Bronchial epithelial cell (primary cell): ENCODE results near the gene AGAP1. TPM values are rescaled to one million over a fixed set of nuclear protein-coding genes. Genes with fewer than 3 reads are reported as not detected.

ENCODE experiments used
- DNase-seq: peaks from one replicate; pipeline ENCODE4 v3.0.0-alpha.2; 2010; ENCODE audit warnings: low read depth
- FAIRE-seq: peaks from 2 replicates; lab custom pipeline; 2011; peaks lifted over from hg19 to GRCh38; lab: Jason Lieb, UNC
- H3K27me3 ChIP-seq: 2 replicates; pipeline ENCODE4 v1.5.1; 2011; ENCODE audit warnings: low read length; ENCODE audit not compliant: control insufficient read depth, insufficient read depth
- H3K36me3 ChIP-seq: 2 replicates; pipeline ENCODE4 v1.5.1; 2011; ENCODE audit warnings: low read length; ENCODE audit not compliant: control insufficient read depth, insufficient read depth
- H3K4me3 ChIP-seq: 2 replicates; pipeline ENCODE4 v1.5.1; 2011; ENCODE audit warnings: mild to moderate bottlenecking, low read depth, low read length, control low read depth
- total RNA-seq: library from RNA; depleted of rRNA; stranded (reverse); fragments of >200 nt; gene quantifications from 2 replicates; pipeline ENCODE4 v1.2.1, GENCODE V29; 2014
- TF ChIP-seq, protein P1 (sequence below): IDR thresholded peaks from 2 replicates; pipeline ENCODE4 v1.5.1; 2011; ENCODE audit warnings: mild to moderate bottlenecking, moderate library complexity, low read length, control low read depth, inconsistent platforms; ENCODE audit not compliant: insufficient read depth, severe bottlenecking

The AGAP1 gene
- total RNA-seq, 1 donor from 2014 or later, result 22.4 TPM

DNA sequence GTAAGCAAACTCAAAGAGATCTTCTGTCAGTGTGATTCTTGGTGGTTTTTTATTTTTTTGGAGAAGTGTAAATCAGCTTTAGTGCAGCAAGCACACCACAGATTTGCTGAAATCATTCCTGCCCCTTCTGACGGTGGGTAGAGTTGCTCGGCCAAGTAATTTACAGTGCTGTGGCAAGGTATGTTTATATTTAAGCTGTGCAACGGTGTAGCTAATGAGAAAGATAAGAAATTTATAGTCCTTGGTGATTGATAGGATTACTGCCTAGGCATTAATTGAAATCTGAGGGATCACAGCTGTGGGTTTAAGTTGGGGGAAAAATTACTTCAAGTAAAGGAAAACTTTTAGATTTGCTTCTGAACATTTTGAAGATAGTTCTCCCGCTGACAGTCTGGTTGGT lies 286.6 kb downstream of the AGAP1 start:
- DNase-seq (no peak), FAIRE-seq (no peak)
- TF ChIP-seq, protein P1, sequence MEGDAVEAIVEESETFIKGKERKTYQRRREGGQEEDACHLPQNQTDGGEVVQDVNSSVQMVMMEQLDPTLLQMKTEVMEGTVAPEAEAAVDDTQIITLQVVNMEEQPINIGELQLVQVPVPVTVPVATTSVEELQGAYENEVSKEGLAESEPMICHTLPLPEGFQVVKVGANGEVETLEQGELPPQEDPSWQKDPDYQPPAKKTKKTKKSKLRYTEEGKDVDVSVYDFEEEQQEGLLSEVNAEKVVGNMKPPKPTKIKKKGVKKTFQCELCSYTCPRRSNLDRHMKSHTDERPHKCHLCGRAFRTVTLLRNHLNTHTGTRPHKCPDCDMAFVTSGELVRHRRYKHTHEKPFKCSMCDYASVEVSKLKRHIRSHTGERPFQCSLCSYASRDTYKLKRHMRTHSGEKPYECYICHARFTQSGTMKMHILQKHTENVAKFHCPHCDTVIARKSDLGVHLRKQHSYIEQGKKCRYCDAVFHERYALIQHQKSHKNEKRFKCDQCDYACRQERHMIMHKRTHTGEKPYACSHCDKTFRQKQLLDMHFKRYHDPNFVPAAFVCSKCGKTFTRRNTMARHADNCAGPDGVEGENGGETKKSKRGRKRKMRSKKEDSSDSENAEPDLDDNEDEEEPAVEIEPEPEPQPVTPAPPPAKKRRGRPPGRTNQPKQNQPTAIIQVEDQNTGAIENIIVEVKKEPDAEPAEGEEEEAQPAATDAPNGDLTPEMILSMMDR, result no peak
- Histone ChIP-seq H3K4me3 (no peak overlapping the region), H3K36me3 (peaks cover 1% of the 10 kb centered on the region), H3K27me3 (no peaks in the 10 kb centered on the region)

DNA sequence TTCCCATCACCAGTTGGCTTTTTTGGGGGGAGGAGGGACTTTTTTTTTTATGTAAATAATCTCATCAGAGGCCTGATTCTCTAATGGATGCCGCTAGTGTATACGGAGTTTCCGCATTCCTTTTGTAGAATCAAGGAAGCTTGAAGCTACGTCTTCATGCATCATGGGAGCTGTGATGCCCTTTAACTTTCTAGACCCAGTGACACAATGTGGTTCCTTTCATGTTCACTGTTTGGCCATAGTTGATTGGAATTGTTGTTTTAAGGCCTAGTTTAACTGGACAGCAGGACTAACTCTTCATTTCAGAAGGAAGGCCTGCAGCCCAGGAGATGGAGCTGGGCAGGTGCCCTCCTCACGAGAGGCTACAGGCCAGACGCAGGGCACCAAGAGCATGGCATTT lies 287.9 kb downstream of the AGAP1 start:
- FAIRE-seq (peak; percentile 36), DNase-seq (no peak)
- Histone ChIP-seq H3K36me3 (peaks cover 1% of the 10 kb centered on the region), H3K27me3 (no peaks in the 10 kb centered on the region), H3K4me3 (no peak overlapping the region)
- TF ChIP-seq, protein P1, result no peak

DNA sequence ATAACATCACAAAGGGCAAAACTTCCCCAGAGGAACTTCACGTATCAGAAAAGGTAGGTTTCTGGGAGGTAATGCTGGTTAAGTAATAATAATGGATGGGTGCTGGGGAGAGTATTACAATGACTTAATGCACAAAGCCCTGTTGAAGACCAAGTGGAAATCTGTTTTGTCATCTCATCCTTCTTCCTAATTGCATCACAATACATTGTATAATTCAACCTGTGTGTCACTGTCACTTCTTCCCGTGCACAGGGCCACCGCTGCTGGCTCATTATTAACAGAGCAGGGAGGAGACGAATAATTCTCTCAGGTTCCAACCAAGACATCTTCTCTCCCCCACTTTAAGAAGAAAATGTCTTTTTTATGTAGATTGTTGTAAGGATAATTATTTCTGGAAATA lies 290.9 kb downstream of the AGAP1 start:
- no peak for FAIRE-seq
- no peak for DNase-seq
- TF ChIP-seq, protein P1, result no peak
- Histone ChIP-seq H3K27me3 (no peaks in the 10 kb centered on the region), H3K36me3 (no peaks in the 10 kb centered on the region), H3K4me3 (no peak overlapping the region)

DNA sequence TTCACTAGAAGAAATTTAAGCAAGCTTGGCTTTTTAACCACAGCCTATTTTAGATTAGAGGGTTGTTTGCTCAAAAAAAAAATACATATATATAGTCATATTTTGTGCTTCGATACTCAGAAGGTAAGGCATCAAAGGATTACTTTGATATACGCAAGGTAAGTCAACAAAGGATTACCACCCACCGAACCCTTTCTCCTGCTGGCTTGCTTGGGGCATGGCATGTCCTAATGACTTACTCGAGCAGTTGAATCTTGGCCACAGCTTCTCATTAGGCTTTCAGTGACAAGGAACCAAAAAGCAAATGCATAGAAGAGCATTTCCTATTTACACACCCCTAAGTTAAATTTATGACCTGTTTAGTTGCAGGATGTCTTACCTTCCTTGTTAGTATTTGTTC lies 295.7 kb downstream of the AGAP1 start:
- FAIRE-seq (no peak), DNase-seq (no peak)
- H3K36me3 ChIP-seq, result no peaks in the 10 kb centered on the region
- H3K4me3 ChIP-seq, result no peak overlapping the region
- TF ChIP-seq, protein P1, result no peak
- no peaks in the 10 kb centered on the region for H3K27me3 ChIP-seq

DNA sequence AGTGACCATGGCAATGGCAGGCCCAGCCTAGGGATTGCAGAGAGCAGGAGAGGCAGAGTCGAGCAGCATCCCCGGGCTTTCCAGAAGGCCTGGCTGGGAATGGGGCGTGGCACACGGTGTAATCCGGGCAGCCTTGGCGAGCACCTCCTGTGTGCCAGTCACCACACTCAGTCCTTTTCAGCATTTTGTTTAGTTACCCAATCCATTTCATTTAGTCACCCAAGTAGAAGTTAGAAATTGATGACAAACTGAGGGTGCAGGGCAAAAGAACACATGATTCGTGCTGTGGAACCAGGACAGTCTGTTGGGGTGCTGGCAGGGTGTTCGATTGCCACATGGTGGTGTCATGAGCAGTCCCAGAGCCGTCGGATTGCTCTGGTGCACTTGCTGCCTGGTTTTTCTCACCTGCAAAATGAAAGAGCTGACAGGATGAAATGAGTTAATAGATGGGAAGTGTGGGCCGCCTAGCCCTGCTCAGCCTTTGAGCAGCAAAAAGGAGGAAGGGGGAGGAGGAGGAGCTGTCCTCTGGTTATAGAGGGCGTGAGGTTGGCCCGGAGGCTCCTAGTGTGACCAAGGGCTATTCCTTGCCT lies 299.4 kb downstream of the AGAP1 start:
- TF ChIP-seq, protein P1, result peak; percentile 65
- FAIRE-seq (peak; percentile 70), DNase-seq (peak; percentile 62)
- Histone ChIP-seq H3K4me3 (no peak overlapping the region), H3K36me3 (no peaks in the 10 kb centered on the region), H3K27me3 (no peaks in the 10 kb centered on the region)

DNA sequence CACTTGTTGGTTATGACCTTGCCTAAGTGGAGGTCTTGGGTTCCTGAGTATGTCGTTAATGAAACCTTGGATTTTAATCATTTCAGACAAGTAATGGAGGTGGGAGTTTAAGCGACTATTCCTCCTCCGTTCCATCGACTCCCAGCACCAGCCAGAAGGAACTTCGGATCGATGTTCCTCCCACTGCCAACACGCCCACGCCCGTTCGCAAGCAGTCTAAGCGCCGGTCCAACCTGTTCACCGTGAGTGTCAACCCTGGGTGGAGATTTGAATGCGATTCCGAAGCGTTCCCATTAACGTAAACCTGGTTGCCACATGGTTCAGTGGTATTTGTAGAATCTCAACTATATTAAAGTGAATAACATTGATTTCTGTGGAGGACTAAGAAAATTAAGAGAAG lies 305.4 kb downstream of the AGAP1 start:
- H3K36me3 ChIP-seq, result peaks cover 3% of the 10 kb centered on the region
- DNase-seq (no peak), FAIRE-seq (peak; percentile 52)
- H3K4me3 ChIP-seq, result no peak overlapping the region
- TF ChIP-seq, protein P1, result no peak
- H3K27me3 ChIP-seq, result no peaks in the 10 kb centered on the region
